Activated T-cell treated with anti-CD3 and anti-CD28 coated beads, Interleukin-2, amount 50 U/mL, for 72 hours (primary cell): ENCODE measurements around the gene HOXD1. TPM values are rescaled to one million over a fixed set of nuclear protein-coding genes. Genes with fewer than 3 reads are reported as not detected.
A peak's percentile ranks its signal among the peaks of the same experiment; 100 is the strongest.

Experiments used
- ATAC-seq, 2 donors: fragments of 150-1000 bp; cut with Tn5 transposase; replicated peaks in 1 of 2; 2 replicates each; pipeline ENCODE4 v1.10.0; 2021; ENCODE audit warnings: moderate library complexity in 2 of 2, mild to moderate bottlenecking in 1 of 2
- DNase-seq, 2 donors: peaks; one replicate each; pipeline ENCODE4 v3.0.0; 2021 to 2022; ENCODE audit warnings: mixed read lengths in 1 of 2
- H3K27ac Mint-ChIP-seq: one replicate; pipeline ENCODE4 v1.8.0; 2022; ENCODE audit warnings: mild to moderate bottlenecking, moderate library complexity, mixed read lengths
- H3K27me3 Mint-ChIP-seq: one replicate; pipeline ENCODE4 v1.8.0; 2022; ENCODE audit warnings: low read depth, mixed read lengths
- H3K36me3 Mint-ChIP-seq, 2 donors: one replicate each; pipeline ENCODE4 v1.8.0; 2022; ENCODE audit warnings: mixed read lengths in 2 of 2, mild to moderate bottlenecking in 1 of 2; ENCODE audit not compliant: insufficient read depth in 2 of 2
- H3K4me1 Mint-ChIP-seq: one replicate; pipeline ENCODE4 v1.8.0; 2022; ENCODE audit warnings: low read depth, mixed read lengths
- H3K4me3 Mint-ChIP-seq, 2 donors: one replicate each; pipeline ENCODE4 v1.8.0; 2022; ENCODE audit warnings: mild to moderate bottlenecking in 2 of 2, mixed read lengths in 2 of 2, moderate library complexity in 2 of 2
- H3K9me3 Mint-ChIP-seq, 2 donors: one replicate each; pipeline ENCODE4 v1.8.0; 2022; ENCODE audit warnings: mixed read lengths in 2 of 2
- total RNA-seq, 2 donors: library from RNA; stranded (reverse); gene quantifications; one replicate each; pipeline ENCODE4 v1.2.3, GENCODE V29; 2022

HOXD1 gene
- total RNA-seq, 2 donors from 2014 or later = not detected

DNA sequence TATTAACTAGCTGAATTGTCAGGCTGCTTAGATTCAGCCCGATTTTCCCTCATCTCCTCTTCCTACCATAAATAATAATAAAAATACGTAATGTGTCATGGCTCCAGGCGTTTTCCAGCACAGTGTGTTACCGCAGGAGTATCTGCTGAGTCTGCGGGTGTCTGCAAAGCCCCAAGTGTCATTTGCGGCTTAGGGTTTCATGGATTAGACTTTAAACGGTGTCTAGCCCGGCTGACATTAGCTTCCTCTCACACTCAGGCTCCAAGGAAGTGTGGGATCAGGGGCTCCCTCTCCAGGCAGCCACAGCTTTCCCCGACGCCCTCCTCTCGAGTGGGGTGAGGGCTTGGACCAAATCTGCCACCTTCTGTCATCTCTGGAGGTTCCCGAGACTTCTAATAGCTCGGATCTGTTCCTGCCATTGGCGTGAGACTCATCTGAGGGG, 14.1 kb upstream of the HOXD1 start:
- Mint-ChIP-seq H3K27ac (no peak overlapping the region), H3K27me3 (peaks cover 88% of the 10 kb centered on the region), H3K36me3 (peaks cover 0 to 5% of the 10 kb centered on the region in 2 donors), H3K9me3 (no peaks in the 10 kb centered on the region), H3K4me3 (peak overlapping the region in 1 of 2 donors; percentile 74), H3K4me1 (peaks cover 35% of the 10 kb centered on the region)
- no peak for ATAC-seq
- no peak for DNase-seq

DNA sequence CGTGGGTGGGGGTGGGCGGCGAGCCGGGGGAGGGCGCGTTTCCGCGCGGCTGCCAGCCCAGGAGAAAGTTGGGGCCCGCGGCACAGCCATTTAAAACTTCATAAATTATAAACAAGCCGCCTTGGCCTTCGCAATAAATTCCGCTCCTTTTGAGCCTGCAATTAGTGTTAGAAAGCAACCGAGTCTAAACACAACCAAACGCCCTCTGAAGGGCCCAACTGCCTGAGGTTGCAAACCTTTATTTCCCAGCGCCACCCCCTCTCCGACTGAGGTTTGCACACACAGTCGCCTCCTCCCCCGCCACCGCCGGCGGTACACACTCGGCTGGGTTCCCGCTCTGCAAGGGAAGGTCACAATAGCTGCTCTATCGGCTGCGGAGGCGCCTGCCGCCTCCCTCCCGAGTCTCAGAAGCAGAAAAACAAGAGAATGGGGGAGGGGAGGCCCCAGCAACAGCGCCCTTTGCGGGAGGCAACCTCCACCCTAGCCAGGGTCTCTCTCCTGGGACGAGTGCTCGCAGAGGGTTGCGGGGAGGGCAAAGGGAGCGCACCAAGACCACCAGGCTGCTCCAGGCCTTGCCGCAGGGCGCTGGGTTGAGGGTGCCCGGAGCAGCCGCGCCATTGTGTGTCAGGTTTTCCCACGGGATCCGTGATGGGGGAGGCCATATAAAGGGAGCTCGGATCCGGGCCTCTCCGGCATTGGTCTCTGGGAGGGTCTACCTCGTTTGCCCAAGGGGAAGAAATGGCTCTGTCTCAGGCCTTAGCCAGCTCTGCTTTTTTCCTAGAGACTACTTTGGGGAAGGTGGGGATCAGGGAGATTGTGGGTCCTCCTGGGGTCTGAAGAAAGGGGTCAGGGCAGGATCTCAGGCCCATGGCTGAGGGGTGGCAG, 13.4 kb upstream of the HOXD1 start:
- ATAC-seq (peak; percentile 49 to 50), DNase-seq (no peak)
- Mint-ChIP-seq H3K36me3 (peaks cover 2 to 5% of the 10 kb centered on the region in 2 donors), H3K27ac (no peak overlapping the region), H3K4me1 (peaks cover 35% of the 10 kb centered on the region), H3K4me3 (peak overlapping the region; percentile 73 to 74), H3K27me3 (peaks cover 88% of the 10 kb centered on the region), H3K9me3 (no peaks in the 10 kb centered on the region)

DNA sequence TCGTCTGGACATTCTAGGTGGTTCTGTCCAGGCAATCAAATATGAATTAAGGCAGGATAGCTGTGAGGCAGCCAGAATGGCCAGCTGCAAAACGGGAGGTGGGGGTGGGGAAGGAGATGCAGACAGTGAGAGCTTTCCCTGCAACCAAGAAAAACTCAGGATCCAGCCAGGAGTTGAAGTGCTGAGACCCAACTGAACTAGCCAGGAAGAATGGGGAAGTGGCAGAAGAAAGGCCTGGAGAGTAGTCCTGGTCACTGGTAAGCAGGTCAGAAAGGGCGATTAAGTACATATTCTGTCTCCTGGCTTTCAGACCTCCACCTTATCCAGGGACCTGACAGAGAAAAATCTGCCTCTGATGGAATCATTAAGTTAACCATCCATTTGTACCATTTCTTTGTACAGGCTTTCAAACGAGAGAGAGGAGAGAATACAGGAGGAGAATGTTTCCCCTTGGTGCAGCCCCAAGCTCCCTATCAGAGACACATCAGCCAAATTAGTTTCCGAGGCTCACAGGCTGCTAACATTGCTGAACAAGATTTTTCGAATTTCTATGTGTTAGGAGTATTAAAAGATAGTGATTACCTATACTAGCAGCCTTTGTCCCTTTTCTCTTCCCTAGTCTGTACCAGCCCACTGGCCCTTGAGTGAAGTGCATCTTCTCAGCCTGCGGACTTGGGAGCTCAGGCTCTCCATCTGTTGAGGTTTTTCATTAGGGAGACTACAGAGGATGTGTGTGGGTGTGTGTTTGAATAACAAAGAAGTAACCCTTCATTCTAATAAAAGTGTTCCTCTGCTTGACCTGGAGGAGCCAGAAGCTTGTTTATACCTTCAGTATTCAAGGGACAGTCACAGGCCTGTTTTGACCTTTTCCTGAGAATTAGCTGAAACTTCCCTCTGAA, 12.5 kb upstream of the HOXD1 start:
- Mint-ChIP-seq H3K4me3 (no peak overlapping the region), H3K4me1 (peaks cover 35% of the 10 kb centered on the region), H3K9me3 (no peaks in the 10 kb centered on the region), H3K36me3 (peaks cover 2 to 5% of the 10 kb centered on the region in 2 donors), H3K27ac (no peak overlapping the region), H3K27me3 (peaks cover 90% of the 10 kb centered on the region)
- no peak for DNase-seq
- no peak for ATAC-seq

DNA sequence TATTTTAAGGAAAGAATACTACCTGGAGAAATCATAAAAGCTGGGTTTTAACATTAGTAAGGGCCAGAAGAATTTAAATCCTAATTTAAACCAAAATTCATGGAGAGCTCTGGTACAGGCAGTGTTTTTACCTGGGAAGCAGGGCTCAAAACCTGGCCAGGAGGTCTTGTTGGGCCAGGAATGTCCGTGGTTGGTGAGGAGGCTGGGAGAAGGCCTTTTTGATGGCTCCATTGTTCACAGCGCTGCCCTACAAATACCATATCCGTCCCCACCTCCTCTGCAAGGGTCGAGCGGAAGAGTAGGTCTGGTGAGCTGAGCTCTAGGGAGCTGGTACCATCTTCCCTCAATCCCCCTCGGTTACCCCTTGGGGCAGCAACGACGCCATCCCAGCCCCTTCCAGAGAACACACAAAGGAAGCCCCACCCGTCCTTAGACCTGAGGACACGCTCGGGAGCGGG, 10.9 kb upstream of the HOXD1 start:
- peak overlapping the region; percentile 73 to 77 for H3K4me3 Mint-ChIP-seq
- no peaks in the 10 kb centered on the region for H3K9me3 Mint-ChIP-seq
- peaks cover 26% of the 10 kb centered on the region for H3K4me1 Mint-ChIP-seq
- DNase-seq (no peak), ATAC-seq (peak; percentile 16 to 23)
- H3K27ac Mint-ChIP-seq = no peak overlapping the region
- H3K27me3 Mint-ChIP-seq = peaks cover 86% of the 10 kb centered on the region
- H3K36me3 Mint-ChIP-seq = peaks cover 1 to 2% of the 10 kb centered on the region in 2 donors

DNA sequence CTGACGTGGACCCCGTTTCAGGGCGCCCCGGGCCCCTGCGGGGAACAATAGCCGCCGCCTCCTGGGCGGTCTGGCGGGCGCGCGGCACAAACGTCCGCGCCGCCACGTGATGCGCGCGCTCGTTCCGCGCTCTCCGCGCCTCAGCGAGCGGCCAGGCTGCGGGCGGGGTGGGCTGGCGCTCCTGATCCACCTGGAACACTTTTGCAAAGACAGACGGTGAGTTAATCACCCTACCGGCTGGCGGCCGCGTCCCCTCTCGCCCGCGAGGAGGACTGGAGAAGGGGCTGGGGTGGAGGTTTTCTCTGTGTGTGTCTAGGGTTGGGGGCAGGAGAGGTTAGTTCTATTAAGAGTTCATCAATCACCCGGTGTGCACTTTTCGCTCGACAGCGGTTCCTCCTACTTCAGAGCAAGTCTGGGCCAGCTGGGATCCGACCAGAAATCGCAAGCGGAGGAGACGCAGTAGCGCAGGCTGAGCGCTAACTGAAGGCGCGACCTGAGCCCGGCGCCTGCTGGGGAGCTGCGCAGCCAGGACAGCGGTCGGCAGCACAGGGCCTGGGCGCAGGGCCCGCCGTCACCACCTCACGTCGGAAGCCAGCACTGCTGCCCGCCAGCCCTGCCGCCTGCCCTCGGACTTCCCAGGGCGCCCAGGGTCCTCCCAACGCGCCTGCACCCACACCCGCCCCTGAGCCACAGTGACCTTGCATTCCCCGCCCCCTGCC, 10.3 kb upstream of the HOXD1 start:
- Mint-ChIP-seq H3K27ac (no peak overlapping the region), H3K4me1 (peaks cover 20% of the 10 kb centered on the region), H3K9me3 (no peaks in the 10 kb centered on the region), H3K27me3 (peaks cover 86% of the 10 kb centered on the region), H3K36me3 (peaks cover 0 to 2% of the 10 kb centered on the region in 2 donors), H3K4me3 (peak overlapping the region; percentile 73 to 77)
- ATAC-seq (peak; percentile 43 to 59), DNase-seq (no peak)

DNA sequence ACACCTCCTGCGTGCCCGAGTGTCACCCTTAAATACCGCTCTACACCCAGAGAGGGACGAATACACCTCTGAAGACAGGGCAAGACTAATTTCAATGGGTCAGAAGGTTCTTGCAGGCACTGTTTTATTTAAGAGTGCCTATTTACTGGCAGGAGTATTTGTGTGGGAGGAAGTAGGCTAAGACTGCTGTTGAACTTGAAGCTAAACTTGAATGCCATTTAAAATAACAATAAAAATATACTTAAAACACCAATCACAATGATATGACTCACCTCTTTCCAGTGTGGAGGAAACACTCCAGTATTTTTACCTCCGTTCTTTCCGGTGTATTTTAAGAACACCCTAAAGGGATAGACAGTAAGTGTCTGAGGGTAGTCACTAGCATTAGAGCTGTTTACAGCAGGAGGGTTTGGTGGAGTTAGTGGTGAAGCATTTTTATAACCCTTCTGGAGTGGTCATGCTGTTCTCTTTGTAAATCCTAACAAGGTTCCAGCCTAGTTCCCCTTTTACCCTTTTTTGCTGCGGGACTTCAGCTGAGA, 9.6 kb upstream of the HOXD1 start:
- Mint-ChIP-seq H3K27ac (no peak overlapping the region), H3K36me3 (peaks cover 0 to 2% of the 10 kb centered on the region in 2 donors), H3K27me3 (peaks cover 86% of the 10 kb centered on the region), H3K9me3 (no peaks in the 10 kb centered on the region), H3K4me3 (peak overlapping the region; percentile 23 to 77), H3K4me1 (peaks cover 14% of the 10 kb centered on the region)
- ATAC-seq (no peak), DNase-seq (no peak)

DNA sequence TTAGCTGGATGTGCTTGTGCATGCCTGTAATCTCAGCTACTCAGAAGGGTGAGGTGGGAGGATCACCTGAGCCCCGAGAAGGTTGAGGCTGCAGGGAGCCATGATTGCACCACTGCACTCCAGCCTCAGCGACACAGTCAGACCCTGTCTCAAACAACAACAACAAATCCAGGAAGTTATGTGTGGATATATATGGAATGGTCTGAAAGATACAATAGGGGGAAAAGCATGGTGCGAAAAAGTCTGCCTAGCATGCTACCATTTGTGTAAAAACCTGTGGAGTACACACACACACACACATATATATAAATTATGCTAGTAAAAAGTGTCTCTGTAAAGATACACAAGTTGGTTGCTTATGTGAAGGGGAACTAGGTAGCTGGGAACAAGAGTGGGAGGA, 6.9 kb upstream of the HOXD1 start:
- H3K36me3 Mint-ChIP-seq = peaks cover 0 to 2% of the 10 kb centered on the region in 2 donors
- H3K9me3 Mint-ChIP-seq = no peaks in the 10 kb centered on the region
- no peak overlapping the region for H3K4me3 Mint-ChIP-seq
- ATAC-seq = no peak
- H3K27me3 Mint-ChIP-seq = peaks cover 71% of the 10 kb centered on the region
- no peak for DNase-seq
- H3K4me1 Mint-ChIP-seq = no peaks in the 10 kb centered on the region
- H3K27ac Mint-ChIP-seq = no peak overlapping the region

DNA sequence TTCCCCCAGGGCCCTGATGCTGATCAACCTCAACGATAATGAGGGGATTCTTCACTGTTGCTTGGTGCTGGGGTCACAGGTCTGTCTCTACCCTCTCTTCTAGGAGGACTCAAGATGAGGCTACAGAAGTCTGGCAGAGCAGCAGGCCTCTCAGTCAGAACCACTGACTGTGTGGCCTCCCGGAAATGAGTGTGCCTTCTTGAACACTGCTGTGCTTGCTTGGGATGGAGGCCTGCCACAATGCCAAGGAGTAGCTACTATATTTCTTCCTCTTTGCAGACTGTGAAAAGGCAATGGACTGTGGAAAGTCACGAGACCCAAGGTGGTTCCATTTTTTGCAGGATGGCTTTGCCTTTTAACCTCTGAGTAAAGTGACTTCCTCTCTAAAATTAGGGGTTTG, 5.8 kb upstream of the HOXD1 start:
- H3K4me3 Mint-ChIP-seq = no peak overlapping the region
- peaks cover 7% of the 10 kb centered on the region for H3K4me1 Mint-ChIP-seq
- ATAC-seq (no peak), DNase-seq (no peak)
- H3K27me3 Mint-ChIP-seq = peaks cover 71% of the 10 kb centered on the region
- no peak overlapping the region for H3K27ac Mint-ChIP-seq
- no peaks in the 10 kb centered on the region for H3K9me3 Mint-ChIP-seq
- H3K36me3 Mint-ChIP-seq = peaks cover 0 to 2% of the 10 kb centered on the region in 2 donors

DNA sequence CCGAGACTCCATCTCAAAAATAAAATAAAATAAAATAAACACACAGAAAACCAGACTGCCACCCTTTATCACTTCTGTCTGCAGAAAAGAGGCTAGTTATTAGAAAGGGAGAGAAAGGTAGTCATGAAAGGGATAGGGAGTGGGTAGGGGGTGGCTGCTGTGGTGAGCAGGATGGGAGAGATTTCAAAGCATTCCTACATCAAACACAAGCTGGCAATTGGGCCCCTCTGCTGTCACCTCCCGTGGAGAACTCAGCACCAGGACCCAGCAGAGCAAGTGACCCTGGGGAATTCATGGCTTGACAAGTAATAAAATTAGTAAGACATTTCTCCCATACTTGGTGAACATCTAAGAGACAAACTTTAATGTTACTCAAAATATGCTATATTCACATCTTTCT, 3.7 kb upstream of the HOXD1 start:
- Mint-ChIP-seq H3K27ac (no peak overlapping the region), H3K9me3 (no peaks in the 10 kb centered on the region), H3K27me3 (peaks cover 68% of the 10 kb centered on the region), H3K36me3 (peaks cover 2 to 4% of the 10 kb centered on the region in 2 donors), H3K4me3 (no peak overlapping the region), H3K4me1 (peaks cover 16% of the 10 kb centered on the region)
- DNase-seq (no peak), ATAC-seq (no peak)

DNA sequence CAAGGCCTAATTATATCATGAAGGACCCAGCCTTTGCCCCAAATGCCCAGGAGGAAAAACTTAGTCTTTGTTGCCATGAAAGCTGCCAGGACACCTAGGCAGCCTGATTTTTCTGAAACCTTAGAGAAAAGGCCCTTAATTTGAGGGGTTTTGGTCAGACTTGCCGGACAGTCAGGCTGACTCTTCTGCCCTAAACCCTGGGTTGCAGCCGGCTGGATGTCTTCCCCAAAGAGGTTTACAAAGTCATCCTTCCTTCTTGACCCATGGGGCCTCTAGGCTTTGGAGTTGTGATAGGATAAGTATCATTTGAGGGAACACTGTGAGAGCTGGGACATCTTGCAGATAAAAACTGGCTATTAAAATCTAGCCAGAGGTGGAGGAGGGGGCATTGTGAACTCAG, 2.4 kb upstream of the HOXD1 start:
- H3K36me3 Mint-ChIP-seq = peaks cover 2 to 4% of the 10 kb centered on the region in 2 donors
- ATAC-seq = no peak
- no peaks in the 10 kb centered on the region for H3K9me3 Mint-ChIP-seq
- H3K27me3 Mint-ChIP-seq = peaks cover 67% of the 10 kb centered on the region
- H3K4me1 Mint-ChIP-seq = peaks cover 18% of the 10 kb centered on the region
- no peak overlapping the region for H3K27ac Mint-ChIP-seq
- no peak for DNase-seq
- H3K4me3 Mint-ChIP-seq = no peak overlapping the region

DNA sequence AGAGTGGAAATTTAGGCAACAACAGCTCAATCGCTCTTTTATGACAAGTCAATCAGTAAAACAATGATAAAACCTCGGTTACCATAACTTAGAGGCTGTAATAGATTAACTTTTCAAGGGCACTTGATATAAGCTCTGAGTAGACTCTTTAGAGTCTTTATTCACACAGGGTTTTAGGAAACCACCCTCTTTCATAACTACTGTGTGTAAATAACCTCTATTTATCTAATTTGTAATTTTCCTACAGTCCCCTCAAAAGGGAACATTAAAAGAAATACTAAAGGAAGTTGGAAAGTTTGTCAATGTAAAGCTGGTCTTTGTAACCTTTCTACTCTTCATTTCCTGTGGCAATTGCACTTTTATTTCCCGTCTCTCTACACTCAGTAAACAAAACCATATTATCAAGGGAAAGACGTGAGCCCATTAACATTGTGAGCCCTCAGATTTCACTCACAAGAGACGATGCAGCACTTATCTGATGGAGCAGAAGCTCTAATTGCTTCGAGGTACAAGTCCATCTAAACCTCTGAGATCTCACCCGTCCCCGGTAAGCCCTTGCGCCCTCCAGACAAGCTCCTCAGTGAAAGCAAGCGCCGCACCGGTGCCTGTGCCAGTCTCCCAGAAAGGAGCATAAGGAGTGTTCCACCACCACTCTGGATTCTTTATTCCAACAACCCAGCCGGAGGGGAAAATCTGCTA, 1.1 kb upstream of the HOXD1 start:
- H3K27me3 Mint-ChIP-seq = peaks cover 70% of the 10 kb centered on the region
- H3K9me3 Mint-ChIP-seq = no peaks in the 10 kb centered on the region
- peaks cover 18% of the 10 kb centered on the region for H3K4me1 Mint-ChIP-seq
- no peak overlapping the region for H3K27ac Mint-ChIP-seq
- peak; percentile 22 to 26 for ATAC-seq
- peak overlapping the region; percentile 86 to 96 for H3K4me3 Mint-ChIP-seq
- no peak for DNase-seq
- H3K36me3 Mint-ChIP-seq = peaks cover 2 to 4% of the 10 kb centered on the region in 2 donors
